SIG-M5 treated with dmso at 0.1 percent for 504 hours (cell line): Measurements from ENCODE around the gene BCL2L12.

Source experiments
- DNase-seq: peaks from one replicate; lab custom pipeline; 2025; ENCODE audit not compliant: unreplicated experiment; lab: John Stamatoyannopoulos, UW

The BCL2L12 gene

DNA sequence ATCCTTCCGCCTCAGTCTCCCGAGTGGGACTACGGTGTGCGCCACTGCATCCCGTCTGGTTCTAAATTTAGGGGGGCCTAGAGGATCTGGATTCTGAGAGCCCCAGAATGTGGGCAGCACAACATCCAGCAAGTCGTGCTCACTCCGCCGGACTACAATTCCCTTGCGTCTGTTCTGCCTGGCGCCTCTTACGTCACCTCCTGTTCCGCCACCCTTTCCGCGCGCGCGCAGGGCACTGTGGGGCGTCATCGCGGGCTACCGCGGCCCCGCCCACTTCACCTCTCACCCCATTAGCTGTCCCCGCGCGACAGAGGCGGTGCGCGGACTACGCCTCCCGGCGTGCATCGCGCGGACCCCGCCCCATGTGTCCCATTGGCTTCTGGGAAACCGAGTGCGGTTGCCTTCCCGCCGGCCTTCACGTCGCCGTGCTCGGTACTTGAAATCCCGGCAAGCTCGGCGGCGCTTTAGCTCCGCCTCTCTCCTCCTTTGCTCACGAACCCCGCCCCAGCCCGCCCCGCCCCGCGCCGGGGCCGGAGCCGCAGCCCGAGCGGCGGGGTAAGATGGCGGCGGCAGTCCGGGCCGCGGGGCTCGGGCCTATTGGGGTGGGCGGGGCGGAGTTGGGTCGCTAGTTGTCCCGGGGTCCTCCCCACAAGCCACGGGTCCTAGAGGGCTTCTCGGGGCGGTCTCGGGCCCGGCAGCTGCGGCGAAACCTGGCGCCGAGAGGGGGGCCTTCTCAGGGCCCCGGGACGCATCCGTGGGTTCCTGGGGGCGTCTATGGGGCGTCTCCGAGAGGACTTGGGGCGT lies 23.8 kb upstream of the BCL2L12 start, which contains the start of gene SCAF1:
Gene SCAF1, plus strand, starts transcription at position 522 of the 804 bp plus-strand sequence. CDS start 2,818 bp downstream, outside the sequence.
- peak; percentile 98 for DNase-seq

DNA sequence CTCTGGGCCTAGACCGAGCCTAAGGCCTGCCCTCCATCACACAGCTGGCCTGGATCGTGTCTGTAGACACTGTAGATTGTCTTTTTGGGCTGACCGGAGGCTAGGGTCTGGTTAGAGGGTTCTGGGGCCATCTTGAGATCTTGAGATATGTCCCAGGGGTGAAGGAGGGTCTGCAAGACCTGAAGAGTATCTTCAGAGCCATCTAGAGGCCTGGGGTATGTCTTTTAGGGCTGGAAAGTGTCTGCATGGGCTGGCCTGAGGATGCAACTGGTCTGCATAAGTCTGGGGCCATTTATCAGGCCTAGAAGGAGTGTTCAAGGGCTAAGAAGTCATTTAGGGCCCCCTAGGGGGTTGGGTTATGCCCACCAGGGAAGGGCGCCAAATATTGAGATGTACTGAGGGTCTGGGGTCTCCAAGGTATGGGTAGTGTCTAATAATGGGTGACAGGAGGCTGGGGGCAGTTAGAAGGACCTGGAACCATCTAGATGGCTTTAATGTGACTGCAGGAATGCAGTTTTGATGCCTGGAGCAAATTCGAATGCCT lies 23.2 kb upstream of the BCL2L12 start:
- no peak for DNase-seq

DNA sequence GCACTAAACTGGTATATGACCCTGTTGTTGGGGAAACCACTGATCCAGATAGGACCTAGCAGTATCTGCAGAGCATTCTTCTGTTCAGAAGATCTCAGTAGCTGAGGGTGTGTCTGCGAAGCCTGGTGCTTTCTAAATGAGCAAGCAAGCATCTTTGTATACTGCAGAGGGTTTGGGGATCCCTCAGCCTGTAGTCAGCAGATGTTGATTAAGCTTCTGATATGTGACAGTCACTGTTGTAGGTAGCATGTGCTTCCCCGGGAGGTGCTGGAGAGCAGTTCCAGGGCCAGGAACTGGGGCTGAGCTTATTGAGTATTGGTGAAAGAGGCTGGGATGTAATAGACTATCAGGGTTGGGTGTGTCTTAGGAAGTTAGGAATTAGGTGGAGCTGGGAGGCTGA lies 22.3 kb upstream of the BCL2L12 start:
- DNase-seq: no peak

DNA sequence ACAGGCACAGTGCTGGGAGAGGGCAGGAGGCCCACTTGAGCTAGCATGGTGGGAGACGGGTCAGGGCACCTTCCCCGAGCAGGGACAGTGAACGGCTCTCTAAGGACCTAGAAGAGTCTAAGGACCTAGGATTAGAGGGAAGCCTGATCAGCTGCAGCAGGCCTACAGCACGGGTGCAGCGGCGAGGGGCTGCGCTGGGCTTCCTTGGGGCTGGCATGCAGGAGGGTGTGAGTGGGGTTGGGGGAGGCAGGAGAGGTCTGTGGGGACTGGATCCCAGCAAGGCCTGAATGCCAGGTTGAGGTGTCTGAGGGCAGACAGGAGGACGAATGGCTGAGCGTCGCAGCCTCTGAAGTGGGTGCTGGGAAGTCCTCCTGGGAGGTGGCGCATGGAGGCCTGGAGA lies 20.1 kb upstream of the BCL2L12 start:
- no peak for DNase-seq

DNA sequence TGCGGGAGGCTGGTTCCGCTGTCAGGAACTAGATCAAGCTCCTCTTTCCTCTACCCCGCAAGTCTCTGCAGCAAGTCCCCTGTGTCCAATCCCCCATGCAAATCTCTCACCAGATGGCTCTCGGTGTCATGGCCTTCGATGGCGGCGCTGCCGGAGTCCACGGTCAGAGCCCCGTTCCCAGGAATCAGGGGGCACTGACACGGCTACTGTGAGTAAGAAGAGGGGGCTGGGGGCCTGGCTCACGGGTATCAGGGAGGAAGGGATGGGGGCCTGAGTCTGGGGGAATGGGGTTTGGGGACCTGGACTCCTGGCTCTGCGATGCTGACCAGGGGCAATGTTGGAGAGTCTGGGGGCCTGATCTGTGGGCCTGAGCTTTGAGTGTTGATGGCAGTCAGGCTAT lies 19.7 kb upstream of the BCL2L12 start:
- DNase-seq: no peak

DNA sequence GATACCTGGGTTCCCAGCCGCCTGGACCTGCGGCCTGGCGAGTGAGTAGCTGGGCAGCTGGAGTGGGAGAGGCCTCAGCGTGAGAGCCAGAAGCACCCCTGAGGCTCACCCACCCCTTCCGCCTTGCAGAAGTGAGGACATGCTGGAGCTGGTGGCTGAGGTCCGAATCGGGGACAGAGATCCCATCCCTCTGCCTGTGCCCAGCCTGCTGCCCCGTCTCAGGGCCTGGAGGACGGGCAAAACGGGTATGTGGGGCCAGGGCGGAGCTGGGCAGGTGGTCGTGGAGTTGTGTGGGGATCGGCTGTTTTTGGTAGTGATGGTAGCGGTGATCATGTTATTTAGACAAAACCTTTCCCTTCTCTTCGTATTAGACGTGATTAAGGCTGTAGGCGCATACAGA lies 19.1 kb upstream of the BCL2L12 start:
- no peak for DNase-seq

DNA sequence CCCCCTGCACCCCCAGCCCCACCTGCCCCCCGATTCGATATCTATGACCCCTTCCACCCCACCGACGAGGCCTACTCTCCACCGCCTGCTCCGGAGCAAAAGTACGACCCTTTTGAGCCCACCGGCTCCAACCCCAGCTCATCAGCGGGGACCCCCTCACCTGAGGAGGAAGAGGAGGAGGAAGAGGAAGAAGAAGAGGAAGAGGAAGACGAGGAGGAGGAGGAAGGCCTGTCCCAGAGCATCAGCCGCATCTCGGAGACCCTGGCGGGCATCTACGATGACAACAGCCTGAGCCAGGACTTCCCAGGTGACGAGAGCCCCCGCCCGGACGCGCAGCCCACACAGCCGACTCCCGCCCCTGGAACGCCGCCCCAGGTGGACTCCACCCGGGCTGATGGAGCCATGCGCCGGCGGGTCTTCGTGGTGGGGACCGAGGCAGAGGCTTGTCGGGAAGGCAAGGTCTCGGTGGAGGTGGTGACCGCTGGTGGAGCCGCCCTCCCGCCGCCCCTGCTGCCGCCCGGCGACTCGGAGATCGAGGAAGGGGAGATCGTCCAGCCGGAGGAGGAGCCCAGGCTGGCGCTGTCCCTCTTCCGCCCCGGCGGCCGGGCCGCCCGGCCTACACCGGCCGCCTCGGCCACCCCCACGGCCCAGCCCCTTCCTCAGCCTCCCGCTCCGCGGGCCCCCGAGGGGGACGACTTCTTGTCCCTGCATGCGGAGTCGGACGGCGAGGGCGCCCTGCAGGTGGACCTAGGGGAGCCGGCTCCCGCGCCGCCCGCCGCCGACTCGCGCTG lies 14.5 kb upstream of the BCL2L12 start:
- no peak for DNase-seq

DNA sequence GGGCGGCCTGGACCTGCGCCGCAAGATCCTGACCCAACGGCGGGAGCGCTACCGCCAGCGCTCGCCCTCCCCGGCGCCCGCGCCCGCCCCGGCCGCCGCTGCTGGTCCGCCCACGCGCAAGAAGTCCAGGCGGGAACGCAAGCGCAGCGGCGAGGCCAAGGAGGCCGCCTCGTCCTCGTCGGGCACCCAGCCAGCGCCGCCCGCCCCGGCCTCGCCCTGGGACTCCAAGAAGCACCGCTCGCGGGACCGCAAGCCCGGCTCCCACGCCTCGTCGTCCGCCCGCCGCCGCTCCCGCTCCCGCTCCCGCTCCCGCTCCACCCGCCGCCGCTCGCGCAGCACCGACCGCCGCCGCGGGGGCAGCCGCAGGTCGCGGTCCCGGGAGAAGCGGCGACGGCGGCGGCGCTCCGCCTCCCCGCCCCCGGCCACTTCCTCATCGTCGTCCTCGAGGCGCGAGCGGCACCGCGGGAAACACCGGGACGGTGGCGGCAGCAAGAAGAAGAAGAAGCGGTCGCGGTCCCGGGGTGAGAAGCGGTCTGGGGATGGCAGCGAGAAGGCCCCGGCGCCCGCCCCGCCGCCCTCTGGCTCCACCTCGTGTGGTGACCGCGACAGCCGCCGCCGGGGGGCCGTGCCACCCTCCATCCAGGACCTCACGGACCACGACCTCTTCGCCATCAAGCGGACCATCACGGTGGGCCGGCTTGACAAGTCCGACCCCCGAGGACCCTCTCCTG lies 13.7 kb upstream of the BCL2L12 start:
- DNase-seq: no peak

DNA sequence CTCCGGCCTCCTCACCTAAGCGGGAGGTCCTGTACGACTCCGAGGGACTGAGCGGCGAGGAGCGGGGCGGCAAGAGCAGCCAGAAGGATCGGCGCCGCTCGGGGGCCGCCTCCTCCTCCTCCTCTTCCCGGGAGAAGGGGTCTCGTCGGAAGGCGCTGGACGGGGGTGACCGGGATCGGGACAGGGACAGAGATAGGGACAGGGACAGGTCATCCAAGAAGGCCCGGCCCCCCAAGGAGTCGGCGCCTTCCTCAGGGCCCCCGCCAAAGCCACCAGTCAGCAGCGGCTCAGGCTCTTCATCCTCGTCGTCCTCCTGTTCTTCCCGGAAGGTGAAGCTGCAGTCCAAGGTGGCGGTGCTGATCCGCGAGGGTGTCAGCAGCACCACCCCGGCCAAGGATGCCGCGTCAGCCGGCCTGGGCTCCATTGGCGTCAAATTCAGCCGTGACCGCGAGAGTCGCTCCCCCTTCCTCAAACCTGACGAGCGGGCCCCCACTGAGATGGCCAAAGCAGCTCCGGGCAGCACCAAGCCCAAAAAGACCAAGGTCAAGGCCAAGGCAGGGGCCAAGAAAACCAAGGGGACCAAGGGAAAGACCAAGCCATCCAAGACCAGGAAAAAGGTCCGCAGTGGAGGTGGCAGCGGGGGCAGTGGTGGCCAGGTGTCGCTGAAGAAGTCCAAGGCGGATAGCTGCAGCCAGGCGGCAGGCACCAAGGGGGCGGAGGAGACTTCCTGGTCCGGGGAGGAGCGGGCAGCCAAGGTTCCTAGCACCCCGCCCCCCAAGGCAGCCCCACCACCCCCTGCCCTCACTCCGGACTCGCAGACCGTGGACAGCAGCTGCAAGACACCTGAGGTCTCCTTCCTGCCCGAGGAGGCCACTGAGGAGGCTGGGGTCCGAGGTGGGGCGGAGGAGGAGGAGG lies 12.9 kb upstream of the BCL2L12 start:
- DNase-seq: no peak

DNA sequence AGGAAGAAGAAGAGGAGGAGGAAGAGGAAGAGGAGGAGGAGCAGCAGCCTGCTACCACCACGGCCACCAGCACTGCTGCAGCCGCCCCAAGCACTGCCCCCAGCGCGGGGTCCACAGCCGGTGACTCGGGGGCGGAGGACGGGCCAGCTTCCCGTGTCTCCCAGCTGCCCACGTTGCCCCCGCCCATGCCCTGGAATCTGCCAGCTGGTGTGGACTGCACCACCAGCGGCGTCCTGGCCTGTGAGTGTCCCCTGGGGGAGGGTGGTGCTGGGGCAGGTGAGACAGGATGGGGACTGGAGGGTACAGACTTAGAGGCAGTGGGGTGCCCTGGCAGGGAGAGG lies 12.3 kb upstream of the BCL2L12 start:
- DNase-seq: no peak

DNA sequence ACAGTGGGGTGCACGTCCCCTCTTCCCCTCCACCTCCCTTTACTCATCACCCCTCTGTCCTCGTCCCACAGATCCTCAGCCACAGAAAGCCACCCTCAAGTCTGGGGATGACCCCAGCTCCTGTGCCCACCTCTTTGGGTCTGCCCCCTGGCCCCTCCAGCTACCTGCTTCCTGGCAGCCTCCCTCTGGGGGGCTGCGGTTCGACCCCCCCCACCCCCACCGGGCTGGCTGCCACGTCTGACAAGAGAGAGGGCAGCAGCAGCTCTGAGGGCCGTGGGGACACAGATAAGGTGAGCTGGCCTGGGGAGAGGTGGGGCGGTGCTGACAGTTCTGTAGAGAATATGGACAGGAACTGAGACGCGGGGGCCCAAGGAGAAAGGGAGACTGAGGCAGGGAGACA lies 11.2 kb upstream of the BCL2L12 start:
- DNase-seq: no peak

DNA sequence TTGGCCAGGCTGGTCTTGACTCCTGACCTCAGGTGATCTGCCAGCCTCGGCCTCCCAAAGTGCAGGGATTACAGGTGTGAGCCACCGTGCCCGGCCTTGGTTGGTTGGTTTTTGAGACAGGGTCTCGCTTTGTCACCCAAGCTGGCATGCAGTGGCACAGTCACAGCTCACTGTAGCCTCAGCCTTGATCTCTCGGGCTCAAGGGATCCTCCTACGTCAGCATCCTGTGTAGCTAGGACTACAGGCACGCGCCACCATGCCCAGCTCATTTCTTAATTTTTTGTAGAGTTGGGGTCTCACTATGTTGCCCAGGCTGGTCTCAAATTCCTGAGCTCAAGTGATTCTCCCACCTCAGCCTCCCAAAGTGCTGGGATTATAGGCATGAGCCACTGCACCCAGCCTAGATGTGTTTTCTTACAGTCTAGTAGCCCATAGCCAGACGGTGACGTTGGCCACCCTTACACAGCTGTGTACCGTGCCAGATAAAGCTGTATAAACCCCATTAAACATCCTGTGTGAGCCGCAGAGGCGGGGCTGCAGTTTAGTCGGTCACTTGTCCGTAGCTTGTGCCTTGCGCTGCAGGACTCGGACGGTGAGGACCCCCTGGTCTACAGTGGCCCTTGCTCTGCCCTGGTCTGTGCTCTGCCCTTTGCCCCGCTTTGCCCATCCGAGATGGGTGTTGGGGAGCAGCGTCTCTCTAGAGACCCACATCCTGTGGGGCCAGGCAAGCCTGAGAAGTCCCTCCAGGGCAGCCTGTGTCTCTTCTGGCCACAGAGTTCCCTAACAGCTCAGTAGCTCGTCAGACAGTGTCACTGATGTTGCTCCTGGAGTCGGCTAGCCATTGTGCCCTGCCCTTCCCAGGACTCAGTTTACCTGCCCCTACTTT lies 9.9 kb upstream of the BCL2L12 start:
- DNase-seq: no peak

DNA sequence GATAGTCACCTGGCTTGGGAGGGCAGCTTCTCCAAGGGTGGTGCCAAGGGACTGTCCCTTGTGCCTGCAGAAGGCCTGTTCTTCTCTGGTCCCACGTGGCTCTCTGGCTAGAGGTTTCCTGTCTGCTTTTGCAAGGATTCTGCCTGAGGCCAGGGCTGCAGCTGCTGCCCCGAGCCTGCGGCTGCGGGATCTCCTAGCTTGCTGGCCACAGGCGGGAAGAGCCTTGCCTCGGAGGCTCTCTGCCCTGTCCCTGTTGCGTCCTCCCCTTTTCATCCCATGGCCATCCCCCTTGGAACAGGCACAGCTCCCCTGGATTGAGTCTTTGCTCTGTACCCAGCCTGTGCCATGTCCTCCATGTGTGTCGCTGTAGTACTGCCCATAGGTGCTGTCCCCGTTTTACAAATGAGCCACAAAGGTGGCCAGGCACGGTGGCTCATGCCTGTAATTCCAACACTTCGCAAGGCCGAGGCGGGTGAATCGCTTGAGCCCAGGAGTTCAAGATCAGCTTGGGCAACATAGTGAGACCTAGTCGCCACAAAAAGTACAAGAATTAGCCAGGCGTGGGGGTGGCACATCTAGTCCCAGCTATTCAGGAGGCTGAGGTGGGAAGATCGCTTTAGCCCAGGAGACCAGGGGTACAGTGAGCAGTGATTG lies 9.2 kb upstream of the BCL2L12 start:
- no peak for DNase-seq

DNA sequence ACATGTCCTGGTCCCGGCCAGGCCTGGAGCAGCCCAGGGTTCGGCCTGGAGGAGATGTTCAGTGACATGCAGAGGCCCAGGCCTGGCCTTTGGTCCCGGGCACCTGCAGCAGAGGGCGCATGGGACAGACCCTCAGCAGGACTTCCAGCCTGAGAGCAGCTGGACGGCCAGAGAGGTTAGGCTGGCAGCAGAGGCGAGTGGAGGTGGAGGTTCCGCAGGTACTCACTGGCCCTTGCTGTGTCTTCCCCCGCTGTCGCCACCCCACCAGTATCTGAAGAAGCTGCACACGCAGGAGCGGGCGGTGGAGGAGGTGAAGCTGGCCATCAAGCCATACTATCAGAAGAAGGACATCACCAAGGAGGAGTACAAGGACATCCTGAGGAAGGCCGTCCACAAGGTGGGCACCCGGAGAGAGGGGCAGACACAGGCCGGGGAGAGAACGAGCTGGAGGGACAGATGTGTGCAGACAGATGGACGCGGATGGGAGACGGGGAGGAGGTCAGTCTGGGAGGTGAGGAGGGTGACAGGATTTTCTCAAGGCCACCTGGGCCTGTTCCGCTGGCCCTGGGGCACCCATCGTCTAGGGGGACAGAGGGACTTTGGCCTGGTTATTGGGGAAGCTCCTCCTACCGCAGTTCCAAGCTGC lies 8.1 kb upstream of the BCL2L12 start:
- DNase-seq: no peak

DNA sequence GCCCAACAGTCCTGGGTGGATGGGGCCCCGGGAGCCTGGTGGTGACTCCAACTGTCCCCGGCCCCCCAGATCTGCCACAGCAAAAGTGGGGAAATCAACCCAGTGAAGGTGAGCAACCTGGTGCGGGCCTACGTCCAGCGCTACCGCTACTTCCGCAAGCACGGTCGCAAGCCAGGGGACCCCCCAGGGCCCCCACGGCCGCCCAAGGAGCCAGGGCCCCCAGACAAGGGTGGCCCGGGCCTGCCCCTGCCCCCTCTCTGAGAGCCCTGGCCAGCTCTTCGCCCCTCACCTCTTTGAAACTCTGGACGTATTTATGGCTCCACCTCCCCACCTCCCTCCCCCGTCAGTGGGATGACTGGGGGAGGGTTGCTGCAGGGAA lies 7.6 kb upstream of the BCL2L12 start:
- no peak for DNase-seq

DNA sequence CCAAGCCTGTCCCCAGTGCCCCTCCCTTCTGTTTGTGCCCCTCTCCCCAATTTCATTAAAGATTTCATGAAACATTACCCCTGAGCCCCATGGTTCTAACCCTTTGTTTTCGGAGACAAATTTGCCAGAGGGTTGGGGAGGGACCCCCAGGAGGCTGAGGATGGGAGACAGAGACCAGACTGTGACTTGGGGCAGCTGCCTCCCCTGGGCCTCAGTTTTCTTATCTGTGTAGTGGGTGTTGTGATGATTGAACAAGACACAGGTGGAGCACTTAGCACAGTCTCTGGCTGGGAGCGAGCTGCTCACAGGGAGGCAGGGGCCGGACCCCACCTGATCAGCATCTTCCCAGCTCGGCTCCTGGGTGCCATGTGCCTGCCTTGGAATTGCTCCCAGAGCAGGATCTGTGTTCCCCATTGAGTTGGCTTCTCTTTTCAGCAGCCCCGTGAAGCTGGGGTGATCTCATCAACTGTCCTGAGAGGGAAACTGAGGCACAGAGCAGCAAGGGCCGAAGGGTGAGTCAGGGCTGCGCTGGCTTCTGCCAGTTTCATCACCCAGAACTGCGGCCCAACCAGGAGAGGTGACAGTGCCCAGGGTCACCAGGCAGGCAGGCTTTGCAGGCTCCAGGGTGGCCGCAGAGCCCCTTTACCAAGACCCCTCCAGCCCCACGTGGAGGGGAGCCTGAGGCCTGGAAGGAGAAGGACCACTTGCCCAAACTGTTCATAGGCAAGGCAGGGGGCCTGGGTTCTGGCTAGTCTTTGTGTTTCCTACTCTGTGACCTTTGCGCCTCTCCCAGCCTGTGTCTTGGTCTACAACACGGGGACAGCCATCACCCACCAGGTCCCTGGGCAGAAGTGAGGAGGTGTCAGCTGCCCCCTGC lies 6.9 kb upstream of the BCL2L12 start:
- no peak for DNase-seq

DNA sequence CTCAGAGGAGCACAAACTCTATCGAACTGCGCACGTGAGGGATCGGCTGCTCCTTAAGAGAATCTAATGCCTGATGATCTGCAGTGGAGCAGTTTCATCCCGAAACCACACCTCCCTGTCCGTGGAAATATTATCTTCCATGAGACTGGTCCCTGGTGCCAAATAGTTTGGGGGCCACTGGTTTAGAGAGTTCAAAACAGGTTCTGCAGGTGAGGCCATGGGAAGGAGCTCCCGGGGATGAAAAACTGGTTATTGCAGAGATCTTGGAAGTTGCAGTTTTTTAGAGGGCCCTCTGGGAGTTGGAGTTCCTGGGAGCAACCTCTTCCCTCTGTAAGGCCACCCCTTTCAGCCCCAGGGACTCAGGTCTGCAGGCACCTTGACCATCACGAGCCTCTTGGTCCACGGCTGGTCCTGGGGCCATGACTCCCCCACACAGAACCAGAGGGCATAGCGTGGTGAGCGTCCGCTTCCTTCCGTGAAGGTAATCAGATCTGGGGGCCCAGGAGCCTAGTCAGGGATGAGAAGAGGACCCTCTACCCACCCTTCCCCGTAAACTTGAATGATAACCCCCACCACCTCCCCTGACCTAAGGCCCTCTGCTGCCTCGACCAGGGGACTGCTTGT lies 5.3 kb upstream of the BCL2L12 start:
- DNase-seq: no peak
